GM12878 (cell line): ENCODE results near the gene TMEM254. TPM values are rescaled to one million over a fixed set of nuclear protein-coding genes. Genes with fewer than 3 reads are reported as not detected.
"Not testable (repeated sequence)": the region's sequence is repeated elsewhere in the genome, so short reads cannot be mapped to it uniquely, and the experiment has no call there.

Experiments
- ATAC-seq: fragments of 200-7000 bp; cut with Tn5 transposase; 3 replicates; pipeline ENCODE4 v1.9.1; 2020; ENCODE audit warnings: mild to moderate bottlenecking, moderate library complexity
- BruUV-seq: library from RNA; stranded (reverse); fragments of 400-500 nt; replicated peaks from 2 replicates; lab custom pipeline; 2021; lab: Mats Ljungman, UMichigan
- CTCF ChIA-PET: fragments of 300-600 bp; sonication (Branson Sonifier 250); formaldehyde crosslinking; extraction: SDS; loops from one replicate; lab custom pipeline; 2021; ENCODE audit warnings: inconsistent platforms; lab: Yijun Ruan, JAX
- POLR2A ChIA-PET: fragments of 350-600 bp; formaldehyde crosslinking; extraction: SDS; loops from one replicate; lab custom pipeline; 2021; ENCODE audit warnings: inconsistent platforms; lab: Charles Lee
- RAD21 ChIA-PET: fragments of 300-600 bp; sonication (Branson Sonifier 250); formaldehyde crosslinking; loops from one replicate; lab custom pipeline; 2023; ENCODE audit warnings: antibody characterized with exemption; ENCODE audit not compliant: unreplicated experiment; lab: Charles Lee
- SMC1A ChIA-PET: fragments of 300-600 bp; sonication (Branson Sonifier 250); formaldehyde crosslinking; loops from one replicate; lab custom pipeline; 2023; ENCODE audit not compliant: unreplicated experiment, uncharacterized antibody; lab: Charles Lee
- DNase-seq: peaks from one replicate; pipeline ENCODE4 v3.0.0-alpha.2; 2011; ENCODE audit warnings: low read depth, low spot score
- FAIRE-seq: peaks from 3 replicates; lab custom pipeline; 2011; peaks lifted over from hg19 to GRCh38; lab: Jason Lieb, UNC
- H2AFZ ChIP-seq: 2 replicates; pipeline ENCODE4 v1.6.0; 2011; ENCODE audit warnings: low read depth, low read length, control low read depth; ENCODE audit not compliant: control insufficient read depth
- H3K27ac ChIP-seq: 2 replicates; pipeline ENCODE4 v1.5.1; 2011; ENCODE audit warnings: control low read depth; ENCODE audit not compliant: control insufficient read depth, insufficient read depth
- H3K27me3 ChIP-seq, 2 experiments: replicated peaks in 1 of 2; 2 replicates each; pipeline versions ENCODE4 v1.6.0 to v1.6.1; 2011; ENCODE audit warnings: low read length in 1 of 2; ENCODE audit not compliant: control insufficient read depth in 2 of 2, insufficient read depth in 2 of 2
- H3K36me3 ChIP-seq, 2 experiments: 2 replicates each; pipeline ENCODE4 v1.5.1; 2011; ENCODE audit warnings: low read length in 1 of 2; ENCODE audit not compliant: control insufficient read depth in 2 of 2, insufficient read depth in 2 of 2
- H3K4me1 ChIP-seq: 2 replicates; pipeline ENCODE4 v1.6.1; 2011; ENCODE audit warnings: mild to moderate bottlenecking, low read length, moderate library complexity, mixed read lengths; ENCODE audit not compliant: control insufficient read depth, insufficient read depth
- H3K4me2 ChIP-seq: 2 replicates; pipeline ENCODE4 v1.6.0; 2011; ENCODE audit warnings: control low read depth; ENCODE audit not compliant: control insufficient read depth, insufficient read depth
- H3K4me3 ChIP-seq: fragments of 200-600 bp; sonication (generic); 2 replicates; pipeline ENCODE4 v1.5.1; 2016
- H3K79me2 ChIP-seq: 2 replicates; pipeline ENCODE4 v1.6.0; 2011; ENCODE audit warnings: low read length; ENCODE audit not compliant: control insufficient read depth, insufficient read depth
- H3K9ac ChIP-seq: 2 replicates; pipeline ENCODE4 v1.8.0; 2011; ENCODE audit warnings: low read length, control low read depth, mixed read lengths; ENCODE audit not compliant: control insufficient read depth, insufficient read depth
- H3K9me3 ChIP-seq: replicated peaks from 3 replicates; pipeline ENCODE4 v1.5.1; 2011; ENCODE audit warnings: mild to moderate bottlenecking, low read length; ENCODE audit not compliant: control insufficient read depth, insufficient read depth
- H4K20me1 ChIP-seq: 2 replicates; pipeline ENCODE4 v1.6.0; 2011; ENCODE audit not compliant: control insufficient read depth, insufficient read depth
- CHD1 ChIP-seq: IDR thresholded peaks from 2 replicates; pipeline ENCODE4 v1.6.1; 2012; ENCODE audit warnings: low read depth, low read length, improper control_type of control experiment
- CREB1 ChIP-seq: IDR thresholded peaks from 2 replicates; pipeline ENCODE4 v1.6.1; 2012; ENCODE audit warnings: low read depth, mild to moderate bottlenecking, inconsistent platforms
- RCOR1 ChIP-seq: conservative IDR thresholded peaks from 2 replicates; pipeline ENCODE4 v1.6.1; 2012; ENCODE audit warnings: low read depth, low read length, improper control_type of control experiment
- SMC3 ChIP-seq: IDR thresholded peaks from 2 replicates; pipeline ENCODE4 v1.6.1; 2011; ENCODE audit warnings: low read length, improper control_type of control experiment, borderline replicate concordance
- WGBS: methylation state at CpG from one replicate; pipeline ENCODE4 v1.1.6; 2016; ENCODE audit warnings: low lambda C conversion rate; ENCODE audit not compliant: insufficient replicate concordance, insufficient coverage; ENCODE audit errors: missing lambda C conversion rate; 5-methylcytosine and 5-hydroxymethylcytosine counted together
- in situ Hi-C: fragments of 300-500 bp; cut with MboI; formaldehyde crosslinking; loops from 9 replicates; pipeline ENCODE4 v1.14.3; 2018; ENCODE audit warnings: mixed read lengths
- intact Hi-C: fragments of 100-400 bp; cut with micrococcal nuclease; formaldehyde crosslinking; loops from one replicate; pipeline ENCODE4 v1.14.2; 2022; ENCODE audit not compliant: unreplicated experiment
- polyA plus RNA-seq, 11 experiments: library from polyadenylated mRNA; depleted of rRNA in 4 of 11; unstranded in 6 of 11; stranded (reverse) in 5 of 11; fragments of >200 nt; fragmentation: Nextera tagmentation in 4 of 11; fragmentation: Illumina TruSeq in 1 of 11; extraction: Ambion mirVana in 4 of 11; extraction: Trizol in 1 of 11; gene quantifications; 1 replicate in 1 of 11; 2 replicates in 10 of 11; pipeline versions ENCODE4 v1.2.1 to v1.2.3, GENCODE V29; 2011 to 2016; ENCODE audit warnings: inconsistent platforms in 2 of 11, missing spikeins in 2 of 11, low read depth in 1 of 11
- total RNA-seq, 4 experiments: library from RNA; depleted of rRNA in 3 of 4; stranded (reverse); fragments of >200 nt in 3 of 4; fragmentation: Illumina TruSeq in 1 of 4; extraction: Trizol in 1 of 4; gene quantifications; 2 replicates each; pipeline versions ENCODE4 v1.2.1 to v1.2.3, GENCODE V29; 2013 to 2021

Gene TMEM254
- total and polyA plus RNA-seq, 10 of the 15 experiments (the other 5 are each of a cell fraction or from before 2014, with no cell fraction given) = 5.6 to 29.0 (median 13.1) TPM

DNA sequence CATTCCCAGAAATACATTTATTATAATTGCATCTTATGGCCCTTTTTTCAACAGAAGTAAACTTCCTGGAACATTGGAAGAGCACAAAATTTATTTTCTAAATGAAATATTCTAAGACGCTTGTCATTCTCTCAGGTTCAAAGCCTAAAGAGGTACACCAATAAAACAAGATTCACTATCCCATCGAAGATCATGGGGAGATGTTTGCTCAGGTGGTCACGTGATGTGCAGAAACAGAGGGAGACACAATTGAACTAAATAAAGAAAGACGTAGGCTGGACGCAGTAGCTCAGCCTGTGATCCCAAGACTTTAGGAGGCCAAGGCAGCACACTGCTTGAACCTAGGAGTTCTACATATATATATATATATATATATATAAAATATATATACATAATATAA lies 46.0 kb upstream of the TMEM254 start:
- intact Hi-C loops (no loop called here), in situ Hi-C loops (no loop called here)
- DNase-seq = no peak
- TF ChIP-seq CREB1 (no peak), CHD1 (no peak), SMC3 (no peak), RCOR1 (no peak)
- Histone ChIP-seq H3K4me3 (no peak overlapping the region), H3K9ac (no peak overlapping the region), H3K79me2 (no peaks in the 10 kb centered on the region), H3K9me3 (no peaks in the 10 kb centered on the region), H3K4me1 (no peaks in the 10 kb centered on the region), H3K36me3 (no peaks in the 10 kb centered on the region), H3K27me3 (no peaks in the 10 kb centered on the region), H4K20me1 (no peaks in the 10 kb centered on the region), H2AFZ (no peak overlapping the region), H3K27ac (no peak overlapping the region), H3K4me2 (no peak overlapping the region)
- ChIA-PET SMC1A (no interaction called here), CTCF (interaction anchor here (2.4 kb wide), 1 partner anchor 13 kb away, joined by 9 read pairs; no protein-coding TSS in a partner anchor), RAD21 (no interaction called here), POLR2A (no interaction called here)
- no peak for FAIRE-seq
- no TSS peak for BruUV-seq
- 52% methylated on average over 5 of the region's 5 CpGs for WGBS
- ATAC-seq = no peak

DNA sequence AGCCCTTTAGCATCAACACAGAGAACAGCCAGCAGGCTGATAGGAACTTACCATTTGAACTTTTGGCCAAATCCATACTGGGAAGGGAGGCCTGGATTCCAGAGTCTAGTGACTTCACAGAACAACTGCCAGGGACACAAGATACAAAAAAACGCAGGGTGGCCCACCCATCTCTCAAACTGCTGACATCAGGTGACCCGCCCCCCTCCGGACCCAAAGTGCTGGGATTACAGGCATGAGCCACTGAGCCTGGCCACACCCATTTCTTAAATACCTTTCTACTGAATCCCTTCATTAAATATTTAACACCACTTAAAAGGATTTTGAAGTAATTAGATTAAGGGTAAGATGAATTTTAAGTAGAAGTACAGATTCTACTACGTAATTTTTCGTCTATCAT lies 43.7 kb upstream of the TMEM254 start:
- H3K36me3 ChIP-seq, H3K27ac ChIP-seq, H3K79me2 ChIP-seq, H3K4me1 ChIP-seq, H3K4me2 ChIP-seq, H3K9me3 ChIP-seq, H3K4me3 ChIP-seq, in situ Hi-C loops, CTCF ChIA-PET, H3K9ac ChIP-seq, POLR2A ChIA-PET, ATAC-seq, H2AFZ ChIP-seq, H4K20me1 ChIP-seq, RAD21 ChIA-PET, DNase-seq, intact Hi-C loops, FAIRE-seq, BruUV-seq, H3K27me3 ChIP-seq, SMC1A ChIA-PET: not testable (repeated sequence)
- WGBS = 26% methylated on average over 5 of the region's 5 CpGs

DNA sequence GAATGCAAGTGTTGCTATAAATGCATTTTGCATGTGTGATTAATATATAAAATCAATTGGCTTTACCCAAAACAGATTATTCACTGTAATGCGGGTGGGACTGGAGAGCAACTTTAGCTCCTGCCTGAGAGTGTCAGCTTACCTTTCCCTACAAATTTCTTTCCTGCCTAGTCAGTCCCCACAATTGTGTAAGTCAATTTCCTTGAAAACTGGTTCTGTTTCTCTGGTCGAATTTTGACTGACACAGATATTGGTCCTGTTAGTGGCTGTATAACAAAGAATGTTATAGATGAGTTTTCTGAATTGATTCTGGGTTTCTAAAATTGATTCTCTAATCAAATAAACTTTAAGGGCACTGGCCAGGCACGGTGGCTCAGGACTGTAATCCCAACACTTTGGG lies 43.0 kb upstream of the TMEM254 start:
- intact Hi-C loops, FAIRE-seq, H3K4me1 ChIP-seq, CTCF ChIA-PET, H4K20me1 ChIP-seq, RAD21 ChIA-PET, SMC1A ChIA-PET, DNase-seq, H3K79me2 ChIP-seq, H2AFZ ChIP-seq, ATAC-seq, in situ Hi-C loops, POLR2A ChIA-PET, H3K4me3 ChIP-seq, H3K4me2 ChIP-seq, H3K36me3 ChIP-seq, H3K27me3 ChIP-seq, H3K9ac ChIP-seq, H3K9me3 ChIP-seq, BruUV-seq, H3K27ac ChIP-seq: not testable (repeated sequence)
- 33% methylated on average over 3 of the region's 3 CpGs for WGBS
